ENCODE results near the gene CRB1. TPM values are rescaled to one million over a fixed set of nuclear protein-coding genes. Genes with fewer than 3 reads are reported as not detected.

CRB1 gene
- total RNA-seq, 1 experiment from 2014 or later: not detected

- no peak overlapping the region for H2BK12ac ChIP-seq (ENCODE audit: insufficient read length, low read depth, low read length)
- no peak overlapping the region for H2AK5ac ChIP-seq (ENCODE audit: insufficient read length, low read length)
- no peaks in the 10 kb centered on the region for H4K20me1 ChIP-seq (ENCODE audit: control insufficient read depth, insufficient read depth, insufficient read length)
- no peaks in the 10 kb centered on the region for H3K4me1 ChIP-seq (ENCODE audit: insufficient read depth, low read length)
- Mint-ChIP-seq H3K4me3 (no peak overlapping the region), H3K27ac (peak overlapping the region in 1 of 3 experiments; percentile 77; a peak in 2 of 7 replicates), H3K36me3 (ENCODE audit: insufficient read depth in 1 of 3, low read depth in 3 of 3) (no peaks in the 10 kb centered on the region), H3K27me3 (ENCODE audit: low read depth) (no peaks in the 10 kb centered on the region), H3K9me3 (no peaks in the 10 kb centered on the region), H3K4me1 (peaks cover 0 to 11% of the 10 kb centered on the region in 2 experiments; a peak in 3 of 4 replicates)
- no peak overlapping the region for H3K4ac ChIP-seq (ENCODE audit: low read depth, low read length)
- H3K18ac ChIP-seq (ENCODE audit: insufficient read length, low read depth, low read length): no peak overlapping the region
- no peak overlapping the region for H3K9ac ChIP-seq (ENCODE audit: extremely low read depth, insufficient read length, low read length)
- H3K9me3 ChIP-seq (ENCODE audit: control insufficient read depth, low read depth, low read length): no peaks in the 10 kb centered on the region
- H4K91ac ChIP-seq (ENCODE audit: insufficient read length, low read depth, low read length): no peak overlapping the region
- H2BK15ac ChIP-seq (ENCODE audit: low read depth, low read length): no peak overlapping the region
- no peak overlapping the region for H3K14ac ChIP-seq (ENCODE audit: insufficient read depth, low read length)
- H3K79me2 ChIP-seq (ENCODE audit: insufficient read depth, low read length): no peaks in the 10 kb centered on the region
- no peak overlapping the region for H2BK120ac ChIP-seq (ENCODE audit: low read depth, low read length, poor library complexity, severe bottlenecking)
- no peaks in the 10 kb centered on the region for H3K79me1 ChIP-seq (ENCODE audit: insufficient read depth, low read depth, low read length, poor library complexity, severe bottlenecking)
- no peaks in the 10 kb centered on the region for H3K23me2 ChIP-seq (ENCODE audit: insufficient read length, low read depth, low read length, poor library complexity, severe bottlenecking)
- H2BK5ac ChIP-seq (ENCODE audit: insufficient read length, low read length): no peak overlapping the region
- H4K5ac ChIP-seq (ENCODE audit: insufficient read length, low read depth, low read length): no peak overlapping the region
- no peak overlapping the region for H2AFZ ChIP-seq (ENCODE audit: low read length)
- no peak for TF ChIP-seq CTCF (conservative IDR thresholded peaks at IDR 0.05)
- no peak overlapping the region for H3K27ac ChIP-seq (ENCODE audit: insufficient read length, low read depth, low read length)
- H4K8ac ChIP-seq (replicated peaks; ENCODE audit: insufficient read length, low read depth, low read length): no peak overlapping the region
- no peak overlapping the region for H3K56ac ChIP-seq (ENCODE audit: insufficient read length, low read depth, low read length)
- no peak for DNase-seq
- H3T11ph ChIP-seq (ENCODE audit: low read length): no peak overlapping the region
- no peak overlapping the region for H3K23ac ChIP-seq (ENCODE audit: insufficient read length, low read depth, low read length)
- H3K4me2 ChIP-seq (ENCODE audit: insufficient read depth, insufficient read length, low read length): no peak overlapping the region
- no CpG with 5 or more reads among the region's 3 CpGs for WGBS (ENCODE audit: extremely low coverage, insufficient read length, low lambda C conversion rate)
- H3K27me3 ChIP-seq (ENCODE audit: insufficient read depth, low read length): no peaks in the 10 kb centered on the region
- H2BK20ac ChIP-seq (ENCODE audit: low read depth, low read length, poor library complexity, severe bottlenecking): no peak overlapping the region
Observed at GRCh38 chr1:197307551-197307950, 39.5 kb downstream of the CRB1 start.
